ENCODE results near the gene FHOD3.

DNA sequence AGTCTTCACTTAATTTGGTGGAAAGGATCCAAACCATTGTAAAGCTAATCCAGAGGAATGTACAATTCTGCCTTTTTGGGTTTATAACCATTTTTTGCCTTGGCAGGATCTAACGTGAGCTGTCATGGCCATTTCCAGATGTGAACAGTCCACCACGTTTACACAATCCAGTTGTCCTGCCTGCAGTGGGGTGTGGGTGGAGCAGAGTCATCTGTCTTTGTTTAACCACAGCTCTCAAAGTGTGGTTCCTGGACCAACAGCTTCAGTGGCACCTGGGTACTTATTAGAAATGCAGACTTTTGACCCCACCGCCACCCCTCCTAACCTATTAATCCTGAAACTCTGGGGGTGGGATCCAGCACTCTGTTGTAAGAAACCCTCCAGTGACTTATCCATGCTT, 35.9 kb downstream of the FHOD3 start:
- TF ChIP-seq, protein P1, sequence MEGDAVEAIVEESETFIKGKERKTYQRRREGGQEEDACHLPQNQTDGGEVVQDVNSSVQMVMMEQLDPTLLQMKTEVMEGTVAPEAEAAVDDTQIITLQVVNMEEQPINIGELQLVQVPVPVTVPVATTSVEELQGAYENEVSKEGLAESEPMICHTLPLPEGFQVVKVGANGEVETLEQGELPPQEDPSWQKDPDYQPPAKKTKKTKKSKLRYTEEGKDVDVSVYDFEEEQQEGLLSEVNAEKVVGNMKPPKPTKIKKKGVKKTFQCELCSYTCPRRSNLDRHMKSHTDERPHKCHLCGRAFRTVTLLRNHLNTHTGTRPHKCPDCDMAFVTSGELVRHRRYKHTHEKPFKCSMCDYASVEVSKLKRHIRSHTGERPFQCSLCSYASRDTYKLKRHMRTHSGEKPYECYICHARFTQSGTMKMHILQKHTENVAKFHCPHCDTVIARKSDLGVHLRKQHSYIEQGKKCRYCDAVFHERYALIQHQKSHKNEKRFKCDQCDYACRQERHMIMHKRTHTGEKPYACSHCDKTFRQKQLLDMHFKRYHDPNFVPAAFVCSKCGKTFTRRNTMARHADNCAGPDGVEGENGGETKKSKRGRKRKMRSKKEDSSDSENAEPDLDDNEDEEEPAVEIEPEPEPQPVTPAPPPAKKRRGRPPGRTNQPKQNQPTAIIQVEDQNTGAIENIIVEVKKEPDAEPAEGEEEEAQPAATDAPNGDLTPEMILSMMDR (conservative IDR thresholded peaks at IDR 0.05; ENCODE audit: low read depth, low read length) = no peak
- TF ChIP-seq EZH2 (IDR thresholded peaks at IDR 0.05; ENCODE audit: low read length, unreplicated experiment) = no peak
